ENCODE results near the gene LRRC36.

- TF ChIP-seq YY1 (IDR thresholded peaks at IDR 0.05; ENCODE audit: low read depth, low read length) = no peak
- no peak for TF ChIP-seq CREM (IDR thresholded peaks at IDR 0.05; ENCODE audit: low read depth)
- no peak for TF ChIP-seq SRF (IDR thresholded peaks at IDR 0.05; ENCODE audit: low read depth in 2 of 2, low read length in 2 of 2)
- TF ChIP-seq ZNF274 (IDR thresholded peaks at IDR 0.05; ENCODE audit: insufficient read depth, insufficient read length) = no peak
These were observed 8.8 kb upstream of the LRRC36 start for GRCh38 chr16:67317853-67318252.
